ENCODE results near the gene MATN4.

The MATN4 gene

GRCh38 chr20:45248609-45249008, 59.5 kb downstream of the MATN4 start:
- DNase-seq (ENCODE audit: low spot score), result no peak

DNA sequence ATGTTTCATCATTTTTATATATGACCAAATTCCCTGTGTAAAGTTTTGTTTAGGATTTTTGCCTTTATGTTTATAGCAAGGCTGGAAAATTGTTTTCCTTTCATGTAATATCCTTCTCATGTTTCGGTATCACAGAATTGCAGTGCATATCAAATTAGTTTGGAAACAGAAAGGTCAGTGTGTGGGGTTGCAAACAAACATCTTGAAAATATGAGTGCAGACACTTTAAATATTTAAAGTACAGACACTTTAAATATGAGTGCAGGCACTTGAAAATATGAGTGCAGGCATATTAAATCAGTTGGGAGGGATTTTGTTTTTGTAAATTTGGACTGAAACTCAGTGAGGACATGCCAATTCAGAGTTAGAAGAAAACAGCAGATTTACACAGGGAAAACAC, 60.2 kb downstream of the MATN4 start:
- no peak for DNase-seq (ENCODE audit: low spot score)

GRCh38 chr20:45246109-45246508, 62.0 kb downstream of the MATN4 start:
- no peak for DNase-seq (ENCODE audit: low spot score)
